HG03097 (cell line): Measurements from ENCODE around the gene MRPL58.
"Not testable (repeated sequence)": the region's sequence is repeated elsewhere in the genome, so short reads cannot be mapped to it uniquely, and the experiment has no call there.

Experiments used
- ATAC-seq: cut with Tn5 transposase; IDR thresholded peaks from one replicate; pipeline ENCODE4 v1.9.1; 2021; ENCODE audit not compliant: unreplicated experiment, low FRiP score

MRPL58 gene

DNA sequence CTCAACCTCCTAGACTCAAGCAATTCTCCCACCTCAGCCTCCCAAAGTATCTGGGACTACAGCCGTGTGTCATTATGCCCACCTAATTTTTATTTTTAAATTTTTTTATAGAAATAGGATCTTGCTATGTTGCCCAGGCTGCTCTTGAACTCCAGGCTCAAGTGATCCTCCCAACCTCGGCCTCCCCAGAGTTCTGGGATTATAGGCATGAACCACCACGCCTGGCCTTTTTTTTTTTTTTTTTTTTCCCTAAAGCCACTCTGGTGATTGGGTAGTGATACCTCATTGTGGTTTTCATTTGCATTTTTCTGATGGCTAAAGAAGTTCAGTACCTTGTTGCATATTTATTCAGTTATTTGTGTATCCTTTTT, 26.3 kb upstream of the MRPL58 start:
- no peak for ATAC-seq

GRCh38 chr17:74987418-74987908, 25.0 kb upstream of the MRPL58 start, which contains the start of gene CDR2L:
Gene CDR2L, plus strand, starts transcription at chr17:74987632. Its CDS starts 412 bp downstream, at chr17:74988044.
- peak; percentile 91 for ATAC-seq

- ATAC-seq: peak; percentile 27
Measured at GRCh38 chr17:74987909-74988711, 24.4 kb upstream of the MRPL58 start.

DNA sequence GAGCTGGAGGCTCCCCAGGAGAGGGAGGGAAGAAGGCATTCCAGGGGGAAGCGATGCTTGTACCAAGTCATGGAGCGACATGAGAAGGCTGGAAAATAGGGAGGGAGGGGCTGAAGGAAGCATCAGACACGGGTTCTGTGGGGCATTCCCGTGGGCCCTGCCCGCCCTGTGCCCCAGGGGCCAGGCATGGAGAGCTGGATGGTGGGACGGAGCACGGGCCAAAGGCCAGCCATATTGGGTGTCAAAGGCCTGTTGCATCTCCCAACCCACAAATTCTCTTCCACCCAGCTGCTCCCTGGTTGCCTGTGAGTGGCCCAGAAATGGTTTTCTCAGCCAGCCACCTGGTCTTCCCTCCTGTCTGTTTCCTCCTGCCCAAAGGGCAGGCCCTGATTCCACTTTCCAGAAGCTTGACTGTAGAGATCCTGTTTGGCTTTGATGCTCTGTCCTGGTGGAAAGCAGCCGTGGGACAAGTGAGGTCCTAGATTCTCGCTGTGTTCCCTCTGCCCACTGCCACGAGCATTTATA, 21.8 kb upstream of the MRPL58 start:
- no peak for ATAC-seq

DNA sequence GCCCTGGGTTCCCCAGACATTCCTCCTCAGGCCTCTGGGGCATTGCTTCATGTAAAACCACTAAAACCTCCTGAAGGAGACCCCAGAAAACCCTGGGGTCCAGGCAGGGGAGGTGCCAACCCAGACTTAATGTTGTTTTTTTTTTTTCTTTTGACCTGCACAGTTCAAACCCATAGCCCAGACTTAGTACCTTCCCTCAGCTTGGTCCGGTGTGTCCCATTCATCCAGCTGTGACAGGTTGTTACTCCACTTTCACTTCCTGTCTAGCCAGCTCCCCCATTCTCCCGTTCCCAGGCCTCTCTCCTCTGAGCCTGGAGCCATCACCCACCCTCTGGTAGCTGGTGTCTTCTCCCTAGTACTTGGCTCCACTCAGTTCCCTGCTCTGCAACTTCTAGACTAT, 20.2 kb upstream of the MRPL58 start:
- ATAC-seq: no peak

- ATAC-seq: no peak
Measured at GRCh38 chr17:74994440-74994839, 18.0 kb upstream of the MRPL58 start.

DNA sequence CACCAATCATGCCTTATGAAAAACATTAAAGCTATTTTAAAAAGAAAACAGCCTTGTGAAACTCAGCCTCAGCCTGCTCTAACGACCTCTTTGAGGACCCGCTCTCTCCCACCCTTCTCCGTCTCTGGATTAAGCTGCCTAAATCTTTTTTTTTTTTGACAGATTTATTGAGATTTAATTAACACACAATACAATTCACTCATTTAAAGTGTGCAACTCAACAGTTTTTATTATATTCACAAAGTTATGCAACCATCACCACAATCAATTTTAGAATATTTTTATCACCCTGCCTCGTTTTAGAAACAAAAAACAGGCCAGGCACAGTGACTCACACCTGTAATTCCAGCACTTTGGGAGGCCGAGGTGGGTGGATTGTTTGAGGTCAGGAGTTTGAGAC, 16.6 kb upstream of the MRPL58 start:
- no peak for ATAC-seq

DNA sequence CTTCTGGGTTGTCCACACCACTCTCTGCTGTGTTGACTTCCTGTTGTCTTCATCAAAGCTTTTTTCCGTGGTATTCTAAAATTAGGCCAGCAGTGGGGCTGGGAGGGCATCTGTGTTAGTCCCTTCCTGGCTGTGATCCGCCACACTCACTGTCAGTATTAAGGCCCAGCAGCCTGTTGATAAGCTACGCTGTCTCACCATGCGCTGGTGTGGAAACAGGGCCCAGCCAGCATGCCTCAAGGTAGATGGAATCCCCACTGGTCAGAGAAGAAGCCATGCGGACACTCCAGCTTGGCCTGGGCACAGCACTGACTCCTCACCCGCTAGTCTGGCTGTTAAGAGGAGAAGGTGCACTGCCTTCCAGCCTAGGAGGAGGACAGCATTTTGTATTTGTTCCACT, 13.7 kb upstream of the MRPL58 start:
- no peak for ATAC-seq

GRCh38 chr17:74999523-74999922, 12.9 kb upstream of the MRPL58 start:
- ATAC-seq: no peak

DNA sequence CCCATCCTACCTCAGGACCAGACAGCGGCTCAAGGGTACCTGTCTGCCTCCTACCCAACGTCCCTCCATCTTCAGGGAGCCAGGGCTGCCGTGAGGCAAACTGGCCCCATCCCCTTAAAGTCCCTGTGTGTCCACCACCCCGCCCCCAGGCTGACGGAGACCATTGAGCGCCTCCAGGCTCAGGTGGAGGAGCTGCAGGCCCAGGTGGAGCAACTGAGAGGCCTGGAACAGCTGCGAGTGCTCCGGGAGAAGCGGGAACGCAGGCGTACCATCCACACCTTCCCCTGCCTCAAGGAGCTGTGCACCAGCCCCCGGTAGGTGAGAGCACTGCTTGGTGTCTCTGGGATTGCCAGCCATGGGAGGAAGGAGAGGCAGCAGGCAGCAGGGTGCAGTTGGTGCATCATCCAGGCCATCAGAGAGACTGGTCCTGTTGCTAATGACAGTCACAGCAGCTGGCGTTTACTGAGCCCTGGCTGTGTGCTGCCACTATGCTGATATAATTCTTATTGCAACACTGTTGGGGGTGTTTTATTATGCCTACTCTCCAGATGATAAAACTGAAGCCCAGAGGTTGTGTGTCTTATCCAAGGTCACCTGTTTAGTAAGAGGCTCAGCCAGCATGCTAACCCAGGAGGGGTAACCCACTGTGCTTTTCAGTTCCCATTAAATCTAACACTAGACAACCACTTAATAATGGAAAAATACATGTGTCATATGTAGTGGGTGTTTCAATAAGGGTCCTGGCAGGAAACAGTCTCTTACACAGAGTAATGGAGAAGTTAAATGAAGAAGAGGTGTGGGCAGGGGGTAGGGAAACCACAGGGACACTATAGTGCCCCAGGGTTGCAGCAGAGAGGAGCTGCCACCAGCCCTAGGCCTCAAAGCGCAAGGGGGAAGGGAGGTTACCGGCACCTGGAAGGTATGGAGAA, 10.3 kb upstream of the MRPL58 start:
- ATAC-seq: no peak

- ATAC-seq: no peak
Measured at GRCh38 chr17:75003070-75003956, 9.2 kb upstream of the MRPL58 start.

DNA sequence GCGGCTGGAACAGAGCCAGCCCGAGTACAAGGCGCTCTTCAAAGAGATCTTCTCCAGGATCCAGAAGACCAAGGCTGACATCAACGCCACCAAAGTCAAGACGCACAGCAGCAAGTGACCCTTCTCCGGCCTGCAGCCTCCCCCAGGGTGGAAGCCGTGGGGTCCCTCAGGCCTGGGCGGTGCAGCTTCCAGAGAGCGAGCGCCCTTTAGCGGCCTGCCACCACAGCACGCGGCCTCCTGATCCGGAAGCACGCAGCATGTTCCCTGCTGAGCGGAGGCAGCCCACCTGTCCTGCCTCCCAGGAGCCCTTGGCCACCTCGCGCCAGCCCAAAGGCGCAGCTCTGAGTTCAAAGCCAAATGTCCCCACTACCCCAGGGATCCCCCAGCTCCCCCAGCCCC, 8.5 kb upstream of the MRPL58 start:
- no peak for ATAC-seq

DNA sequence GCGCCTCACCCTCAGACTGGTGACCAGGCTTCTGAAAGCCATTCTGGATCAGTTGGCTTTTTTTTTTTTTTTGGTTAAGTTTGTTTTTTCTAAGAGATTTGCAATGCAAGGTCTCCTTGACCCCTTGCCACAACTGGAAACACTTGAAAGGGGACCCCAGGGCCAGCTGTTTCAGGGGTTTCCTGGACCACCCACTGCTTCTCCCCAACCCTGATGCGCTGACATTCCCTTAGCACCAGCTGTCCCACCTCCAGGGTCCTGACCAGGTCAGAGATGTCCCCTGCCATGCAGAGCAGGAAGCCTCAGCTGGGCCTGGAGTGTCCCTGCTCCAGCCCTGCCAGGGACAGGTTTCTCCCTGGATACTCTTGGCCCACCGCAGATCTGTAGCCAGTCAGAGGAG, 8.1 kb upstream of the MRPL58 start:
- no peak for ATAC-seq

DNA sequence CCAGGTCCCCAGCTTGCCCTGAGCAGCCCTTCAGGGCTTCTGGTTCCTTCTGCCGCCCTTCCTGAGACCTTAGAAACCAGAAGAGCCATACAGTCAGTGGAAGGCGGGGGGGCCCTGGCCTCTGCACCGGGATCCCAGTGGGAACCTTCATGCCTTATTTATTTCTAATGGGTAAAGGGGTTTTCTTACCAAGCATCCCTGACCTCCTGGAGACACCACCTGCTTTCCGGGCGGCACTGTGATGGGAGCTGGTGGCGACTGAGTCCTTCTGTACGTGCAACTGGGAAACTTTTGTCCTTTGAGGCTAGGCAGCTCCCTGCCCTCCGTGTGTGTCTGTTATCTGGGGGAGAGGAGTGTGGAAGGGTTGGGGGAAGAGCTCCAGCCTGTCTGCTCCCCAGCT, 7.2 kb upstream of the MRPL58 start:
- no peak for ATAC-seq

GRCh38 chr17:75006084-75006483, 6.4 kb upstream of the MRPL58 start:
- ATAC-seq: not testable (repeated sequence)

- no peak for ATAC-seq
Measured at GRCh38 chr17:75006653-75007052, 5.8 kb upstream of the MRPL58 start.

DNA sequence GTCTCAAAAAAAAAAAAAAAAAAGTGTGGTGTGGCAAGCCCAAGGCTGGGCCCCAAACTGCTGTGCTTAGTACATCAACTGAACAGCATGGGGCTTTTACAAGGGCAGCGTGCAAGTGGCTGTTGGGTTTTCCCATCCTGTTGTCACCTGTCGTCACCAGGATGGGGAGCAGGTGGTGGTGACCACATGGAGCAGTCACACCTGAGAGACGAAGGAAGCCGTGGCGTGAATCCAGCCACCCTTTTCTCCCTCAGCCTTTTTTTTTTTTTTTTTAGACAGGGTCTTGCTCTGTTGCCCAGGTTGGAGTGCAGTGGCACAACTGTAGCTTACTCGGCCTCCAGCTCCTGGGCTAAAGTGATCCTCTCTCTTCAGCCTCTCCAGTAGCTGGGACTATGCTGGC, 4.1 kb upstream of the MRPL58 start:
- ATAC-seq: no peak

DNA sequence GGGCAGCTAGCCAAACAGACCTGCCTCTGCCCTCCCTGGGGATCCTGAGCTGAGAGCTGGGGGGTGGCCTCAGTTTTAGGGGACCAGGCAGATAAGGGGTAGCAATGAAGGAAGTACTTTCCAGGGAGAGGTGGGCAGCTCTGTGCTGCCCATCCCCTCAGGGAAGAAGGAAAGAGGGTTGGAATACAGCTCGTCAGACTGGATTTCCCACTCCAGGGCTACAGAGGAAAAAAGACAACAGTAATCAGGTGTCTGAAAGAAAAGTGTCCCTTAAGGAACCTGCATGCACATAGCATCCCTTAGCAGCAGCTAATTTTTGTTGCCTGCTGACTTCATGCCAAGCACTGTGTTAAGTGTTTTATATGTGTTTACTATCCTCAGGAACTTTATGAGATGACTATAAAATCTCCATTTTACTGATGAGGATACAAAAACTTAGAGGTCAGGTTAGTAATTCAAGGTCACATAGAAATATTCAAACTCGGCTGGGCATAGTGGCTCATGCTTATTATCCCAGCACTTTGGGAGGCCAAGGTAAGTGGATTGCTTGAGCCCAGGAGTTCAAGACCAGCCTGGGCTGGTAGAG, 3.2 kb upstream of the MRPL58 start:
- no peak for ATAC-seq

DNA sequence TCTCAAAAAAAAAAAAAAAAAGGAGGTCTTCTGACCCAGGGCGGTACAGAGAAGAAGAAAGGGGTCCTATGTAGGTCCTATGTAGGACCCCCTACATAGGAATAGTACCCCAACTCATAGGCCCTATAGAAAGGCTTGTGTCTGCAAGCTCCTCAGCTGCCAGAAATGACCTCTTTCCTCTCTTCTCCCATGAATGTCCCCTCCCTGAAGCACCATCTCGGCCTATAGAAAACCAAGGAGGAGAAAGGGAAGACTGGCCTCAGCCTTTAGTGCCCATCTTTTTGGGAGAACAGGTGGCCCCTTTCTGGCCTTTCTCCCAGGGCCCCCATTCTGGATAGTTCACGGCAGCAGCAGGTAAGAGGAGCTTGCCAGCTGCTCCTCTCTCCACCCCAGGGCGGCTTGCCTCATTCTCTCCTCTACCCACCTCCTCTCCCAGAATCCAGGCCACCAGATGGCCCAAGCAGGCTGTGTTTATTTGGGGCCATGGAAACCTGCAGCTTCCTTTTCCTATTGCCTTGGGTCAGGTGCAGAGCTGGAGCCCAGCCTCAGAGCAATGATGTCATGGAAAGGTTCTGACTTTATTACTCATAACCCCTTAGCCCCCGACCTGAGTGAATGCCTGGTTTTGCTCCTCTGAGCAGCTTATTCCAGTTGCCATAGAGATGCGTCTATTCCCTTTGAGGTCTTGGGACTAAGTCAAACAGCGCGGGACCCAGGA, 1.6 kb upstream of the MRPL58 start:
- ATAC-seq: no peak
